Caco-2 (cell line): ENCODE data around the gene PCMTD2. TPM values are rescaled to one million over a fixed set of nuclear protein-coding genes. Genes with fewer than 3 reads are reported as not detected.

Experiments
- BruUV-seq: library from RNA; stranded (reverse); fragments of 400-500 nt; replicated peaks from 2 replicates; lab custom pipeline; 2021; lab: Mats Ljungman, UMichigan
- CTCF ChIA-PET: fragments of 300-600 bp; sonication (Branson Sonifier 250); formaldehyde crosslinking; loops from one replicate; lab custom pipeline; 2022; ENCODE audit warnings: antibody characterized with exemption; lab: Charles Lee
- POLR2A ChIA-PET: fragments of 300-600 bp; sonication (Branson Sonifier 250); formaldehyde crosslinking; loops from one replicate; lab custom pipeline; 2022; ENCODE audit warnings: antibody characterized with exemption; lab: Charles Lee
- DNase-seq, 2 experiments: peaks; one replicate each; pipeline versions ENCODE4 v3.0.0 to v3.0.0-alpha.2; 2020 to 2022
- H3K27me3 ChIP-seq: replicated peaks from 2 replicates; pipeline ENCODE4 v1.6.0; 2011; ENCODE audit warnings: low read length; ENCODE audit not compliant: control insufficient read depth, insufficient read depth
- H3K36me3 ChIP-seq: 2 replicates; pipeline ENCODE4 v1.5.1; 2011; ENCODE audit warnings: low read length; ENCODE audit not compliant: control insufficient read depth, insufficient read depth
- H3K4me1 ChIP-seq: fragments of 250-450 bp; sonication (Bioruptor Pico); 2 replicates; pipeline ENCODE4 v1.5.1; 2020; ENCODE audit warnings: mild to moderate bottlenecking
- H3K4me3 ChIP-seq: 2 replicates; pipeline ENCODE4 v1.5.1; 2011; ENCODE audit warnings: low read depth, mild to moderate bottlenecking, control low read depth, low read length
- H3K9me3 ChIP-seq: fragments of 250-450 bp; sonication (Bioruptor Pico); 2 replicates; pipeline ENCODE4 v1.5.1; 2020; ENCODE audit warnings: mild to moderate bottlenecking, moderate library complexity
- H3K27ac Mint-ChIP-seq: one replicate; pipeline ENCODE4 v1.8.0; 2022; ENCODE audit warnings: mixed read lengths; ENCODE audit not compliant: unreplicated experiment
- H3K27me3 Mint-ChIP-seq: one replicate; pipeline ENCODE4 v1.8.0; 2022; ENCODE audit warnings: mixed read lengths; ENCODE audit not compliant: insufficient read depth, unreplicated experiment
- H3K36me3 Mint-ChIP-seq: one replicate; pipeline ENCODE4 v1.8.0; 2022; ENCODE audit warnings: mild to moderate bottlenecking, mixed read lengths; ENCODE audit not compliant: insufficient read depth, unreplicated experiment
- H3K4me1 Mint-ChIP-seq: one replicate; pipeline ENCODE4 v1.8.0; 2022; ENCODE audit warnings: low read depth, mixed read lengths; ENCODE audit not compliant: unreplicated experiment
- H3K4me3 Mint-ChIP-seq: one replicate; pipeline ENCODE4 v1.8.0; 2022; ENCODE audit warnings: mild to moderate bottlenecking, moderate library complexity, mixed read lengths; ENCODE audit not compliant: unreplicated experiment
- H3K9me3 Mint-ChIP-seq: one replicate; pipeline ENCODE4 v1.8.0; 2022; ENCODE audit warnings: mixed read lengths; ENCODE audit not compliant: unreplicated experiment
- intact Hi-C: fragments of 100-400 bp; cut with micrococcal nuclease; formaldehyde crosslinking; loops from one replicate; pipeline ENCODE4 v1.10.0; 2022; ENCODE audit not compliant: unreplicated experiment
- total RNA-seq: library from RNA; stranded (reverse); gene quantifications from 2 replicates; pipeline ENCODE4 v1.2.3, GENCODE V29; 2022
- TF ChIP-seq, protein P1 (sequence below), 2 experiments: fragments of 200-600 bp in 1 of 2; IDR thresholded peaks; 1 replicate in 1 of 2; 2 replicates in 1 of 2; pipeline versions ENCODE4 v1.5.1 to v1.8.0; 2011 to 2022; ENCODE audit warnings: antibody characterized with exemption in 1 of 2, control low read depth in 1 of 2, inconsistent platforms in 1 of 2, low read depth in 1 of 2, low read length in 1 of 2, mild to moderate bottlenecking in 1 of 2, moderate library complexity in 1 of 2; ENCODE audit not compliant: insufficient read depth in 1 of 2, severe bottlenecking in 1 of 2, unreplicated experiment in 1 of 2

The PCMTD2 gene
- total RNA-seq, 1 experiment from 2014 or later, result 101 TPM

DNA sequence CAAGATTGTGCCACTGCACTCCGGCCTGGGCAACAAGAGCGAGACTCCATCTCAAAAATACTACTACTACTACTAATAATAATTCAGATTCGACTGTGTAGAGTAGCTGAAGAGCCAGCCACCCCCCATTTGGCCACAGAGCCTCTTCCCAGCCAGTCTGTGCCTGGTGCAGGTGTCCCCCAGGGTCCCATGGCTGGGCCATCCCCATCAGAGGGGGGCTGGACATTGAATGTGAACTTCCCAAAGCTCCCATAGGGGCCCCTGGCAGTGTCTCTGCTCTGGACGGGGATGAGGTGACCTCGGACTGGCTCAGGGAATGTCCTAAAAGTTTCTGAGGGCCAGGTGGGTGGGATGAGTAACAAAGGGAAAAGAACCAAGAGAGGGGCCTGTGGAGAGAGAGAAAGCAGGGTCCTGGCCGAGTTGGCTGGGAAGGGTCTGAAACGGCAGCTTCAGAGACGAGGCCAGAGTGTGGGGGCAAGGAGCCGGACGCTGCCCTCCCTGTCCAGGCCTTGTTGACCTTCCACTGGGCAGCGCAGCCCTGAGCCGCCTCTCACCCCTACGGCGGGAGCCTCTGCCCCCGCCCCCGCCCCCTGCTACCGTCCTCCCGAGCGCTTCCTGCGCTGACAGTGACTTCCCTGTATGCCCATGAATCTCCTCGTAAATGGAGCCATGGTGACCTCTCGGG, 24.9 kb upstream of the PCMTD2 start:
- Histone ChIP-seq H3K36me3 (no peaks in the 10 kb centered on the region), H3K9me3 (peaks cover 10% of the 10 kb centered on the region), H3K4me1 (peaks cover 5% of the 10 kb centered on the region; the same call in 1 of the 2 replicates), H3K4me3 (no peak overlapping the region), H3K27me3 (no peaks in the 10 kb centered on the region)
- BruUV-seq, result no TSS peak
- TF ChIP-seq, protein P1, sequence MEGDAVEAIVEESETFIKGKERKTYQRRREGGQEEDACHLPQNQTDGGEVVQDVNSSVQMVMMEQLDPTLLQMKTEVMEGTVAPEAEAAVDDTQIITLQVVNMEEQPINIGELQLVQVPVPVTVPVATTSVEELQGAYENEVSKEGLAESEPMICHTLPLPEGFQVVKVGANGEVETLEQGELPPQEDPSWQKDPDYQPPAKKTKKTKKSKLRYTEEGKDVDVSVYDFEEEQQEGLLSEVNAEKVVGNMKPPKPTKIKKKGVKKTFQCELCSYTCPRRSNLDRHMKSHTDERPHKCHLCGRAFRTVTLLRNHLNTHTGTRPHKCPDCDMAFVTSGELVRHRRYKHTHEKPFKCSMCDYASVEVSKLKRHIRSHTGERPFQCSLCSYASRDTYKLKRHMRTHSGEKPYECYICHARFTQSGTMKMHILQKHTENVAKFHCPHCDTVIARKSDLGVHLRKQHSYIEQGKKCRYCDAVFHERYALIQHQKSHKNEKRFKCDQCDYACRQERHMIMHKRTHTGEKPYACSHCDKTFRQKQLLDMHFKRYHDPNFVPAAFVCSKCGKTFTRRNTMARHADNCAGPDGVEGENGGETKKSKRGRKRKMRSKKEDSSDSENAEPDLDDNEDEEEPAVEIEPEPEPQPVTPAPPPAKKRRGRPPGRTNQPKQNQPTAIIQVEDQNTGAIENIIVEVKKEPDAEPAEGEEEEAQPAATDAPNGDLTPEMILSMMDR (IDR thresholded peaks at IDR 0.05; ENCODE audit: insufficient read depth in 1 of 2, low read depth in 1 of 2, low read length in 1 of 2, severe bottlenecking in 1 of 2, unreplicated experiment in 1 of 2), result no peak
- H3K4me1 Mint-ChIP-seq, result no peaks in the 10 kb centered on the region
- intact Hi-C loops, result no loop called here
- no peaks in the 10 kb centered on the region for H3K36me3 Mint-ChIP-seq
- H3K27me3 Mint-ChIP-seq, result peaks cover 6% of the 10 kb centered on the region
- ChIA-PET CTCF (no interaction called here), POLR2A (no interaction called here)
- peak overlapping the region; percentile 25 for H3K27ac Mint-ChIP-seq
- H3K4me3 Mint-ChIP-seq, result no peak overlapping the region
- no peak for DNase-seq
- peaks cover 17% of the 10 kb centered on the region for H3K9me3 Mint-ChIP-seq

DNA sequence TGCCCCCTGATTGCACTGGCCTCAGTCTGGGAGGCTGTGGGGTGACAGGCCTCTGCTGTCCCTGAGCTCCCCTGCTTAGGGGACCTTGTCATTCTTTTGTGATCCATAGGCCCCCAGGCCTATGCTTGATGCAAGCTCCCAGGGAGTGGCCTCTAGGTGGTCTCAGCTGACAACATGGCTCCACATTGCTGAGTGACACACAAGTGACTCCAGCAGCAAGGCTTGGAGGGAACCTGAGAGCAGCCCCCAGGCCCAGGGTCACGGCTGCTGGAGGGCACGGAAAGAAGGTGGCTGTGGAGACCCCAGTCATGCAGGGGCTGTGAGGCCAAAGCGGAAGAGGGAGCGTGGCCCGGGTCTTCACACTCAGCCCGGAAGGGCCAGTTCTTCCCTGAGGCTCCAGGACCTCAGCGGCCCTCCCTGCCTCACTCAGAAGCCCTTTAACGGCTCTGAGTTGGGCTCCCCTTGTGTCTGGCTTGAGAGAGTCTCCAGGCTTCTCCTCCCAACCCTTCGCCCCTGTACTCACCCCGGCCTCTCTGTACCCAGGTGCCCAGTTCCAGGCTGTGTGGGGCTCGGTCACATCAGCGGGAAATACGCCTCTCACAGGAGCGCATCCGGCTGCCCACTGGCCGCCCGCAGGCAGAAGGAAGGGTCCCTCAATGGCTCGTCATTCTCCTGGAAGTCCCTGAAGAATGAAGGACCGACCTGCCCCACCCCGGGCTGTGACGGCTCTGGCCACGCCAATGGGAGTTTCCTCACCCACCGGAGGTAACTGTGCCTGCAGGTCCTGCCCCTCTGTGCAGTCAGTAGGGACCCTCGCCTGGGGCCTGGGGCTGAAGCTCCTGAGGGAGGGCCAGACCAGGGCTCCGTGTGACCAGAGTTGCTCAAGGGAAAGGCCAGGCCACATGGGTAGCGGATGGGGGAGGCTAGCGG, 23.7 kb upstream of the PCMTD2 start:
- H3K27ac Mint-ChIP-seq, result no peak overlapping the region
- peaks cover 8% of the 10 kb centered on the region; the same call in 1 of the 2 replicates for H3K4me1 ChIP-seq
- peaks cover 17% of the 10 kb centered on the region for H3K9me3 Mint-ChIP-seq
- CTCF ChIA-PET, result interaction anchor here (0.6 kb wide), 1 partner anchor 521 kb away, joined by 7 read pairs; no protein-coding TSS in a partner anchor
- no peak for DNase-seq
- H3K4me3 Mint-ChIP-seq, result no peak overlapping the region
- TF ChIP-seq, protein P1 (IDR thresholded peaks at IDR 0.05; ENCODE audit: insufficient read depth in 1 of 2, low read depth in 1 of 2, low read length in 1 of 2, severe bottlenecking in 1 of 2, unreplicated experiment in 1 of 2), result no peak
- no peaks in the 10 kb centered on the region for H3K36me3 Mint-ChIP-seq
- H3K27me3 ChIP-seq, result no peaks in the 10 kb centered on the region
- POLR2A ChIA-PET, result interaction anchor here (0.5 kb wide), 1 partner anchor 366 kb away, joined by 3 read pairs; no protein-coding TSS in a partner anchor
- H3K9me3 ChIP-seq, result peaks cover 10% of the 10 kb centered on the region
- no peak overlapping the region for H3K4me3 ChIP-seq
- H3K27me3 Mint-ChIP-seq, result peaks cover 6% of the 10 kb centered on the region
- BruUV-seq, result no TSS peak
- H3K36me3 ChIP-seq, result no peaks in the 10 kb centered on the region
- intact Hi-C loops, result no loop called here
- H3K4me1 Mint-ChIP-seq, result no peaks in the 10 kb centered on the region

DNA sequence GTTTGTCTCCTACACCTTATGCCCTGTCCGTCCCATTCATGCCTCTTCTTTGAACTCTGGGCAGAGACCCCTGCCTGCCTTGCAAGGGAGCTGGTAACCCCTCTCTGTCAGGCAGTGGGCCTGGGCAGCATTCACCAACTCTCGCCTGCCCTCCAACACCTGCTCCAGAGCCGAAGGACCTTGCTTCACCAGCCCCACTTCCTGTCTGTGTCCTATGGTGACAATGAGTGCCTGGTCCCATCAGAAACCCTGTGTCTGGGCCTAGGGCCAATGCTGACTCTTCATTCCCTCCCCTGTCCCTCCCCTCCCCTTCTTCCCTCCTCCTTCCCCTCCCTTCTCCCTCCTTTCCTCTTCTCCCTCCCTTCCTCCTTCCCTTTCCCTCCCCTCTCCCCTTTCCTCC, 22.8 kb upstream of the PCMTD2 start:
- CTCF ChIA-PET, result no interaction called here
- intact Hi-C loops, result no loop called here
- H3K27ac Mint-ChIP-seq, result no peak overlapping the region

More for the DNA sequence above, 22.8 kb upstream of the PCMTD2 start:
- no peaks in the 10 kb centered on the region for H3K27me3 ChIP-seq
- H3K36me3 ChIP-seq, result no peaks in the 10 kb centered on the region
- POLR2A ChIA-PET, result interaction anchor here (0.5 kb wide), 1 partner anchor 367 kb away, joined by 3 read pairs; no protein-coding TSS in a partner anchor
- Mint-ChIP-seq H3K4me3 (no peak overlapping the region), H3K9me3 (peaks cover 17% of the 10 kb centered on the region), H3K4me1 (no peaks in the 10 kb centered on the region), H3K27me3 (peaks cover 6% of the 10 kb centered on the region), H3K36me3 (no peaks in the 10 kb centered on the region)
- H3K4me3 ChIP-seq, result no peak overlapping the region
- peaks cover 10% of the 10 kb centered on the region for H3K9me3 ChIP-seq
- TF ChIP-seq, protein P1 (IDR thresholded peaks at IDR 0.05; ENCODE audit: insufficient read depth in 1 of 2, low read depth in 1 of 2, low read length in 1 of 2, severe bottlenecking in 1 of 2, unreplicated experiment in 1 of 2), result no peak
- BruUV-seq, result no TSS peak
- H3K4me1 ChIP-seq, result peaks cover 8% of the 10 kb centered on the region; the same call in 1 of the 2 replicates
- DNase-seq, result no peak
